HEK293 (cell line): ENCODE results near the gene PHACTR3.

ENCODE experiments used
- CTCF ChIA-PET: fragments of 350-600 bp; formaldehyde crosslinking; extraction: SDS; loops from one replicate; lab custom pipeline; 2021; ENCODE audit warnings: antibody characterized with exemption; lab: Yijun Ruan, JAX
- POLR2A ChIA-PET: fragments of 300-600 bp; formaldehyde crosslinking; extraction: SDS; loops from one replicate; lab custom pipeline; 2020; ENCODE audit warnings: antibody characterized with exemption, inconsistent platforms; lab: Yijun Ruan, JAX
- H3K27ac ChIP-seq: fragments of 200-500 bp; sonication (Bioruptor generic); 2 replicates; pipeline ENCODE4 v1.5.1; 2014; ENCODE audit warnings: low read depth, low read length, control low read depth, inconsistent platforms; ENCODE audit errors: extremely low read depth
- H3K36me3 ChIP-seq, 2 experiments: fragments of 200-500 bp in 1 of 2; sonication (Bioruptor generic) in 1 of 2; 1 replicate in 1 of 2; 2 replicates in 1 of 2; pipeline ENCODE4 v1.5.1; 2014 to 2017; ENCODE audit warnings: inconsistent platforms in 2 of 2, low read length in 2 of 2; ENCODE audit not compliant: control insufficient read depth in 2 of 2, insufficient read depth in 1 of 2
- H3K4me1 ChIP-seq: fragments of 200-500 bp; sonication (Bioruptor generic); 2 replicates; pipeline ENCODE4 v1.5.1; 2014; ENCODE audit warnings: mild to moderate bottlenecking, low read length, inconsistent platforms; ENCODE audit not compliant: control insufficient read depth, insufficient read depth
- H3K4me3 ChIP-seq: 2 replicates; pipeline ENCODE4 v1.5.1; 2011; ENCODE audit warnings: low read depth, mild to moderate bottlenecking, control low read depth, low read length, moderate library complexity
- H3K9me3 ChIP-seq: fragments of 200-500 bp; sonication (Bioruptor generic); 2 replicates; pipeline ENCODE4 v1.5.1; 2014; ENCODE audit warnings: low read depth, low read length, inconsistent platforms; ENCODE audit not compliant: control insufficient read depth, insufficient read depth
- FEZF1 ChIP-seq: fragments of 450-650 bp; formaldehyde crosslinking; IDR thresholded peaks from 2 replicates; pipeline ENCODE4 v1.5.1; 2016; ENCODE audit warnings: missing biosample characterization, missing genetic modification characterization
- SETDB1 ChIP-seq: IDR thresholded peaks from one replicate; pipeline ENCODE4 v1.6.1; 2017; ENCODE audit warnings: mild to moderate bottlenecking, low read length, moderate library complexity, mixed read lengths; ENCODE audit not compliant: insufficient read length
- ZBTB48 ChIP-seq: fragments of 450-650 bp; formaldehyde crosslinking; IDR thresholded peaks from 2 replicates; pipeline ENCODE4 v1.5.1; 2016; ENCODE audit warnings: missing biosample characterization, missing genetic modification characterization
- ZEB2 ChIP-seq: fragments of 450-650 bp; formaldehyde crosslinking; IDR thresholded peaks from 2 replicates; pipeline ENCODE4 v1.5.1; 2016; ENCODE audit warnings: missing biosample characterization, missing genetic modification characterization
- ZNF155 ChIP-seq: fragments of 450-650 bp; formaldehyde crosslinking; IDR thresholded peaks from 2 replicates; pipeline ENCODE4 v1.5.1; 2016; ENCODE audit warnings: missing biosample characterization, missing genetic modification characterization
- ZNF202 ChIP-seq: fragments of 450-650 bp; formaldehyde crosslinking; IDR thresholded peaks from 2 replicates; pipeline ENCODE4 v1.5.1; 2016; ENCODE audit warnings: missing biosample characterization, missing genetic modification characterization, borderline replicate concordance
- ZNF24 ChIP-seq: fragments of 450-650 bp; formaldehyde crosslinking; IDR thresholded peaks from 2 replicates; pipeline ENCODE4 v1.5.1; 2016; ENCODE audit warnings: missing biosample characterization, missing genetic modification characterization
- ZNF274 ChIP-seq, 2 experiments: fragments of 200-500 bp in 1 of 2; fragments of 450-650 bp in 1 of 2; sonication (Bioruptor generic) in 1 of 2; formaldehyde crosslinking in 1 of 2; IDR thresholded peaks; 2 replicates each; pipeline versions ENCODE4 v1.5.1 to v1.6.1; 2014 to 2016; ENCODE audit warnings: borderline replicate concordance in 1 of 2, inconsistent platforms in 1 of 2, low read length in 1 of 2, missing biosample characterization in 1 of 2, missing genetic modification characterization in 1 of 2
- ZNF394 ChIP-seq: fragments of 450-650 bp; formaldehyde crosslinking; IDR thresholded peaks from 2 replicates; pipeline ENCODE4 v1.5.1; 2016; ENCODE audit warnings: missing biosample characterization, missing genetic modification characterization, mild to moderate bottlenecking, moderate library complexity, borderline replicate concordance
- ZNF433 ChIP-seq: fragments of 450-650 bp; formaldehyde crosslinking; IDR thresholded peaks from 2 replicates; pipeline ENCODE4 v1.5.1; 2016; ENCODE audit warnings: missing biosample characterization, missing genetic modification characterization, low read depth
- ZNF48 ChIP-seq: fragments of 450-650 bp; formaldehyde crosslinking; IDR thresholded peaks from 2 replicates; pipeline ENCODE4 v1.5.1; 2016; ENCODE audit warnings: missing biosample characterization, missing genetic modification characterization
- ZNF677 ChIP-seq: fragments of 450-650 bp; IDR thresholded peaks from 2 replicates; pipeline ENCODE4 v1.5.0; 2018; ENCODE audit warnings: missing biosample characterization, mild to moderate bottlenecking, missing genetic modification characterization, moderate library complexity
- ZNF830 ChIP-seq: fragments of 450-650 bp; IDR thresholded peaks from 2 replicates; pipeline ENCODE4 v1.5.0; 2018; ENCODE audit warnings: missing biosample characterization, missing genetic modification characterization, low read depth, mild to moderate bottlenecking, moderate library complexity
- TF ChIP-seq, protein P1 (sequence below): fragments of 450-650 bp; IDR thresholded peaks from 2 replicates; pipeline ENCODE4 v1.5.1; 2018; ENCODE audit warnings: missing biosample characterization, missing genetic modification characterization
- TF ChIP-seq, protein P2 (sequence below): fragments of 450-650 bp; formaldehyde crosslinking; IDR thresholded peaks from 2 replicates; pipeline ENCODE4 v1.5.1; 2016; ENCODE audit warnings: missing biosample characterization, missing genetic modification characterization
- TF ChIP-seq, protein P3 (sequence below): fragments of 450-650 bp; formaldehyde crosslinking; IDR thresholded peaks from 2 replicates; pipeline ENCODE4 v1.5.1; 2016; ENCODE audit warnings: missing biosample characterization, missing genetic modification characterization

The PHACTR3 gene

DNA sequence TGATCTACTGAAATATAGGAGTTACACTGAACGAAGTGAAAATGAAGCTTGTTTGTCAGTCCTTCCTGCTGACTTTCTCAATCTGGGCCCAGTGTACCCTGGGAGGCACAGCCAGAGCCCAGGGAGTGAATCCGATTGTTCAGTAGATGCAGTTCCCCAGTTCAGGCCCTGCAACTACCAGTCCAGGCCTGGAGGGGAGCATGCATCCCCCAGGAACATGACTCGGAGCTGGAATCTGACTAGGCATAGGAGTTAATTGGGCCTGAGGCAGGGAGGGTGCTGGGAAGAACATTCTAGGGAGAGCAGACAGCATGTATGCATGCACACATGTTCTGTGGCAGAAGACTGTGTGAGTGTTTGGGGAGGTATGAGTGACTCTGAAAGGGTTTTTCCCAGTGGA is 42.1 kb downstream of the PHACTR3 start:
- H3K9me3 ChIP-seq = no peaks in the 10 kb centered on the region
- CTCF ChIA-PET = no interaction called here
- H3K36me3 ChIP-seq = no peaks in the 10 kb centered on the region
- TF ChIP-seq FEZF1 (tag by site-specific recombination) = no peak
- TF ChIP-seq ZNF677 (tag by site-specific recombination) = no peak
- TF ChIP-seq, protein P1, sequence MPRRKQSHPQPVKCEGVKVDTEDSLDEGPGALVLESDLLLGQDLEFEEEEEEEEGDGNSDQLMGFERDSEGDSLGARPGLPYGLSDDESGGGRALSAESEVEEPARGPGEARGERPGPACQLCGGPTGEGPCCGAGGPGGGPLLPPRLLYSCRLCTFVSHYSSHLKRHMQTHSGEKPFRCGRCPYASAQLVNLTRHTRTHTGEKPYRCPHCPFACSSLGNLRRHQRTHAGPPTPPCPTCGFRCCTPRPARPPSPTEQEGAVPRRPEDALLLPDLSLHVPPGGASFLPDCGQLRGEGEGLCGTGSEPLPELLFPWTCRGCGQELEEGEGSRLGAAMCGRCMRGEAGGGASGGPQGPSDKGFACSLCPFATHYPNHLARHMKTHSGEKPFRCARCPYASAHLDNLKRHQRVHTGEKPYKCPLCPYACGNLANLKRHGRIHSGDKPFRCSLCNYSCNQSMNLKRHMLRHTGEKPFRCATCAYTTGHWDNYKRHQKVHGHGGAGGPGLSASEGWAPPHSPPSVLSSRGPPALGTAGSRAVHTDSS (tag by site-specific recombination) = no peak
- TF ChIP-seq ZNF155 (tag by site-specific recombination) = no peak
- no peak for TF ChIP-seq ZNF202 (tag by site-specific recombination)
- no peak for TF ChIP-seq ZEB2
- no peak for TF ChIP-seq ZNF24 (tag by site-specific recombination)
- TF ChIP-seq, protein P2, sequence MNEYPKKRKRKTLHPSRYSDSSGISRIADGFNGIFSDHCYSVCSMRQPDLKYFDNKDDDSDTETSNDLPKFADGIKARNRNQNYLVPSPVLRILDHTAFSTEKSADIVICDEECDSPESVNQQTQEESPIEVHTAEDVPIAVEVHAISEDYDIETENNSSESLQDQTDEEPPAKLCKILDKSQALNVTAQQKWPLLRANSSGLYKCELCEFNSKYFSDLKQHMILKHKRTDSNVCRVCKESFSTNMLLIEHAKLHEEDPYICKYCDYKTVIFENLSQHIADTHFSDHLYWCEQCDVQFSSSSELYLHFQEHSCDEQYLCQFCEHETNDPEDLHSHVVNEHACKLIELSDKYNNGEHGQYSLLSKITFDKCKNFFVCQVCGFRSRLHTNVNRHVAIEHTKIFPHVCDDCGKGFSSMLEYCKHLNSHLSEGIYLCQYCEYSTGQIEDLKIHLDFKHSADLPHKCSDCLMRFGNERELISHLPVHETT = no peak
- no peaks in the 10 kb centered on the region for H3K4me1 ChIP-seq
- POLR2A ChIA-PET = no interaction called here
- no peak overlapping the region for H3K27ac ChIP-seq
- no peak overlapping the region for H3K4me3 ChIP-seq

DNA sequence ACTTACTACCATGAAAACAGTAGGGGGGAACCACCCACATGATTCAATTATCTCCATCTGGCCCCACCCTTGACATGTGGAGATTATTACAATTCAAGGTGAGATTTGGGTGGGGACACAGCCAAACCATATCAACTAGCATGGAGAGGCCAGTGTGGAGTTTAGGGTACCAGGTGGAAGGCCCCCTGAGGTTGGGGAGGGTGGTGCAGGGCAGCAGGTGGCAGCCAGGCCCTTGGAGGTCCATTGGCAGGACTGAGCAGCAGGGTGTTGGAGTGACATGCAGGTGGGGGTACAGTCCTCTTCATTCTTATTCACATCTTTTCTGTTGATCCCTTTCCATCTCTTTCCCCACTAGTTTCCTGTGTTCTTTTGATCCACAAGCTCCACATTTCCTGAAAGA is 42.9 kb downstream of the PHACTR3 start:
- Histone ChIP-seq H3K9me3 (no peaks in the 10 kb centered on the region), H3K4me3 (no peak overlapping the region), H3K4me1 (no peaks in the 10 kb centered on the region), H3K36me3 (no peaks in the 10 kb centered on the region), H3K27ac (no peak overlapping the region)
- POLR2A ChIA-PET = no interaction called here
- TF ChIP-seq ZNF433 = no peak
- TF ChIP-seq SETDB1 = peak; percentile 28
- TF ChIP-seq ZNF274 (IDR thresholded peaks at IDR 0.05; ENCODE audit: low read length) = no peak
- no peak for TF ChIP-seq ZNF274 (tag by site-specific recombination; IDR thresholded peaks at IDR 0.05; ENCODE audit: borderline replicate concordance)
- no peak for TF ChIP-seq ZNF394
- TF ChIP-seq ZBTB48 = no peak
- TF ChIP-seq ZNF48 (tag by site-specific recombination) = no peak
- CTCF ChIA-PET = interaction anchor here (0.6 kb wide), 1 partner anchor 1108 kb away, joined by 3 read pairs; no protein-coding TSS in a partner anchor

DNA sequence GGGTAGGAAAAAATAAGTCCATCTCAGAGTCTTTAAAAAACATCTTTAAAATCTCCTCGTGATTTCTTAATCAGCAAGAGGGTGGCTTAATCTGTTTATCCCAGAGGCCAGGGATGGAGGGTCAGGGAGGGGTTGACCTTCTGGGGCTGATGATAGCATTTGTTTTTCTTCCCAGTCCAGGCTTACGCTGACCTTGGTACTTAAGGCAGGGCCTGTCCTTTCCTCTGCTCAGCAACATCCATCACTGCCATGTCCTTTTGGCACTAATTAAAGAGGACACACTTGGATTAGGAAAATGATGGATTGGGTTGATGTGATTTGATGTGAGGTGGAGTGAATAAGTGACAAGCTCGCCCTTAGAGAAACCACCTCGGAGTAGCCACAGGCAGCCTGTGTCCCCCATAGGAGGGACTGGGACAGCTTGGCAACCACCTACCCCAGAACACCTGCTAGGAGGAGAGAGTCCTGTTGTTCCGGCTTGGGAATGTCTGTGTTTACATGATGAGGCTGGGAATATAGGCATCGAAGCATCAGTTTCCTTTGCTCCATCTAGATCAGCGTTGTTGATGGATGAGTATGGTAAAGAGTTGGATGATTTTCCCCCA is 44.2 kb downstream of the PHACTR3 start:
- ChIA-PET POLR2A (no interaction called here), CTCF (no interaction called here)
- no peaks in the 10 kb centered on the region for H3K36me3 ChIP-seq
- TF ChIP-seq ZNF830 (tag by site-specific recombination) = no peak
- TF ChIP-seq, protein P3, sequence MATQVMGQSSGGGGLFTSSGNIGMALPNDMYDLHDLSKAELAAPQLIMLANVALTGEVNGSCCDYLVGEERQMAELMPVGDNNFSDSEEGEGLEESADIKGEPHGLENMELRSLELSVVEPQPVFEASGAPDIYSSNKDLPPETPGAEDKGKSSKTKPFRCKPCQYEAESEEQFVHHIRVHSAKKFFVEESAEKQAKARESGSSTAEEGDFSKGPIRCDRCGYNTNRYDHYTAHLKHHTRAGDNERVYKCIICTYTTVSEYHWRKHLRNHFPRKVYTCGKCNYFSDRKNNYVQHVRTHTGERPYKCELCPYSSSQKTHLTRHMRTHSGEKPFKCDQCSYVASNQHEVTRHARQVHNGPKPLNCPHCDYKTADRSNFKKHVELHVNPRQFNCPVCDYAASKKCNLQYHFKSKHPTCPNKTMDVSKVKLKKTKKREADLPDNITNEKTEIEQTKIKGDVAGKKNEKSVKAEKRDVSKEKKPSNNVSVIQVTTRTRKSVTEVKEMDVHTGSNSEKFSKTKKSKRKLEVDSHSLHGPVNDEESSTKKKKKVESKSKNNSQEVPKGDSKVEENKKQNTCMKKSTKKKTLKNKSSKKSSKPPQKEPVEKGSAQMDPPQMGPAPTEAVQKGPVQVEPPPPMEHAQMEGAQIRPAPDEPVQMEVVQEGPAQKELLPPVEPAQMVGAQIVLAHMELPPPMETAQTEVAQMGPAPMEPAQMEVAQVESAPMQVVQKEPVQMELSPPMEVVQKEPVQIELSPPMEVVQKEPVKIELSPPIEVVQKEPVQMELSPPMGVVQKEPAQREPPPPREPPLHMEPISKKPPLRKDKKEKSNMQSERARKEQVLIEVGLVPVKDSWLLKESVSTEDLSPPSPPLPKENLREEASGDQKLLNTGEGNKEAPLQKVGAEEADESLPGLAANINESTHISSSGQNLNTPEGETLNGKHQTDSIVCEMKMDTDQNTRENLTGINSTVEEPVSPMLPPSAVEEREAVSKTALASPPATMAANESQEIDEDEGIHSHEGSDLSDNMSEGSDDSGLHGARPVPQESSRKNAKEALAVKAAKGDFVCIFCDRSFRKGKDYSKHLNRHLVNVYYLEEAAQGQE (tag by site-specific recombination) = peak; percentile 57; the same call in 1 of the 2 replicates
- no peaks in the 10 kb centered on the region for H3K9me3 ChIP-seq
- H3K4me1 ChIP-seq = no peaks in the 10 kb centered on the region
- no peak overlapping the region for H3K27ac ChIP-seq
- no peak overlapping the region for H3K4me3 ChIP-seq
